ACHN (cell line): ENCODE results near the gene RPP40.
A peak's percentile ranks its signal among the peaks of the same experiment; 100 is the strongest.
"Not testable (repeated sequence)": the region's sequence is repeated elsewhere in the genome, so short reads cannot be mapped to it uniquely, and the experiment has no call there.

Experiments used
- DNase-seq: peaks from one replicate; pipeline ENCODE4 v3.0.0-alpha.2; 2015
- in situ Hi-C: cut with HindIII; loops from 2 replicates; pipeline ENCODE4 v1.10.0; 2017; ENCODE audit warnings: low sequenced_read_pairs, low pct_ligation_motif_present, low pct_unique_long_range_greater_than_20kb

The RPP40 gene, protein sequence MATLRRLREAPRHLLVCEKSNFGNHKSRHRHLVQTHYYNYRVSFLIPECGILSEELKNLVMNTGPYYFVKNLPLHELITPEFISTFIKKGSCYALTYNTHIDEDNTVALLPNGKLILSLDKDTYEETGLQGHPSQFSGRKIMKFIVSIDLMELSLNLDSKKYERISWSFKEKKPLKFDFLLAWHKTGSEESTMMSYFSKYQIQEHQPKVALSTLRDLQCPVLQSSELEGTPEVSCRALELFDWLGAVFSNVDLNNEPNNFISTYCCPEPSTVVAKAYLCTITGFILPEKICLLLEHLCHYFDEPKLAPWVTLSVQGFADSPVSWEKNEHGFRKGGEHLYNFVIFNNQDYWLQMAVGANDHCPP

DNA sequence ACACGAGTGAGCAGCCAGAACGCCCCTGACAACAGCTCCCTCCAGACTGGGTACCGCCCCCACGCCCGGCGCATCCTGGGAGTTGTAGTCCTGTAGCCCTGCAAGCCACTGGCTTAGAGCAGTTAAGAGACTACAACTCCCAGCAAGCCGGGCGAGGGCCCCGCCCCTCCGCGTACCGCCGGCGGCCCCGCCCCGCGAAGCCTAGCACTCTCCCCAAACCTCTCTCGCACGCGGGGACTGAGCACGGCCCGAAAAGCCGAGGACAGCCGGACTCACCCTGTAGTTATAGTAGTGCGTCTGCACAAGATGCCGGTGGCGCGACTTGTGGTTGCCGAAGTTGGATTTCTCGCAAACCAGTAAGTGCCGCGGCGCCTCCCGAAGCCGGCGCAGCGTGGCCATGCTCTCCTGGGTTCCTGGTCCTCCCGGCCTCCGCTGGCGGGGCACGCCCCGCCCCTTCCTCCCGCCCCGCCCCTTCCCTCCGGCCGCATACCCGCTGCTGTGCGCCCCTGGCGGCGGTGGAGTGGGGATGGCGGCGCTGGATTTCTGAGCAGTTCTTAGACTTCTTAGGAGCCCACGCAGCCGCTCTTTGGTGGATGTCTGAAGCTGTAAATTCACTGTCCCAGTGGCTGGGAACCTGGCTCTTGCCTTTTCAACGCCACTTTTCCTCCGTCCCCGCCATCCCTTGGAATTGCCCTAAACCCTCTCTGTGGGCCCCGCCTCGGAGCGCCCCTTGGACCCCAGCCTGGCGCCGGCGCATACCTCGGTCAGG lies at the start of gene RPP40:
Gene RPP40, minus strand, starts transcription at position 434 of the 769 bp plus-strand sequence. Its CDS starts 35 bp downstream, at position 399.
- DNase-seq = peak; percentile 94
- in situ Hi-C loops = no loop called here

DNA sequence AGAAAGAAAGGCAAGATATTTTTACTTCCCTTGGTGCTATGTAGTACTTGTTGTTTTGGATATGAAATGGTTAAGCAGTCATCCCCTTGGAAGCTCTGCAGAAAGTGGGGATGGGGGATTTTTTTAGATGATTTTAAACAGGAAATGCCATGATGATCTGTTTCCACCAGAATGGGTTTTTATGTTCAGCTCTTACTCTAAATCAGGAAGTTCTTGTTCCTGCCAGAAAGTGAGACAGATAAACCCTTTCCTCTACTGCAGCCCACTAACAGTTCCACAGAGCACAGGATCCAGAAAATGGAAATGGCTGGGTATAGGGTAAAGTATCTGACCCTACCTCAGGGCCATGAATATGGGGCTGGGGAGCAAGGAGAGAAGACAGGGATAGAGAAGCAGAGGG lies 49.2 kb upstream of the RPP40 start:
- in situ Hi-C loops = no loop called here
- DNase-seq = no peak

DNA sequence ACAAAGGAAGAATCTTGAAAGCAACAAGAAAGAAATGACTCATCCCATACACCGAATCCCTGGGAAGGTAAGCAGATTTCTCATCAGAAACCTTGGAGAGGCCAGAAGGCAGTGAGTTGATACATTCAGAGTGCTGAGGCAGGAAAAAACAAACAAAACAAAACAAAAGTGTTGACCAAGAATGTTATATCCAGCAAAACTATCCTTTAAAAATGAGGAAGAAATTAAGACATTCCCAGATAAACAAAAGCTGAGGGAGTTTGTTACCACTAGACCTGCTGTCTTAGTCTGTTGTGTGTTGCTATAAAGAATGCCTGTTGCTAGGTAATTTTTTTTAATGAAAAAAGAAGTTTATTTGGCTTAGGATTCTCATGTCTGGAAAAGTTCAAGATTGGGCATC lies 47.6 kb upstream of the RPP40 start:
- DNase-seq = no peak

DNA sequence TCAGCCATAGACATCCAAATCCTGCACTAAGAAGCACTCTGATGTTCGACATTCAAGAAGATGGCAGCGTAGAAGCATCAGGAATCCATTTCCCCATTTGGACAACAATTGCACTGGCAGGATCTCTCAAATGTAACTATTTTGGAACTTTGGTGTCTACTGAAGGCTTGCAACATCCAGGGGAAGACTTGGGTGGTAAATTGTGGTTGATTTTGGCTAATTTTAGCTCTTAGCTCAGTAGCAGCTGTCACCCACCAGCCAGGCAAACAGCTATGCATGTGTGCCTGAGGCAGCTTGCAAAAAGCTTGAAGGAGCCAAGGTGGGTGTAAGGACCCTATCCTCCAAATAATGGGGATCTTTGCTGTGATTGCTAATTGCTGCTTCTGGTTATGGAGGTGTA lies 46.2 kb upstream of the RPP40 start:
- DNase-seq = no peak
- in situ Hi-C loops = no loop called here

More for the DNA sequence above, 47.6 kb upstream of the RPP40 start:
- in situ Hi-C loops = no loop called here

DNA sequence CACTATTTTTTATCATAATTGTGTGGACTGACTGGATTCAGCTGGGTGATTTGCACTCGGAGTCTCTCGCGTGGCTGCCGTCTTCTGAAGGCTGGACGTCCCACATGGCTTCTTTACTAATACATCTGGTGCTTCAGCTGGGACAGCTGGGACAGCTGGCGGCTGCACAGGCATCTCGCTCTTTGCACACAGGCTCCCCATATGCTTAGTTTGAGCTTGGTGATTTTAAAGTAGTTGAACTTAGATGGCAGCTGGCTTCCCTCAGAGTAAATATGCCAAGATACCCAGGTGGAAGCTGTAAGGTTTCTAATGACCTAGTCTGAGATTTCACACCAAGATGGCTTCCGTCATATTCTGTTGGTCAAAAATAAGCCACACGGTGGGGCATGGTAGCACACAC lies 42.6 kb upstream of the RPP40 start:
- DNase-seq = no peak
- in situ Hi-C loops = no loop called here

DNA sequence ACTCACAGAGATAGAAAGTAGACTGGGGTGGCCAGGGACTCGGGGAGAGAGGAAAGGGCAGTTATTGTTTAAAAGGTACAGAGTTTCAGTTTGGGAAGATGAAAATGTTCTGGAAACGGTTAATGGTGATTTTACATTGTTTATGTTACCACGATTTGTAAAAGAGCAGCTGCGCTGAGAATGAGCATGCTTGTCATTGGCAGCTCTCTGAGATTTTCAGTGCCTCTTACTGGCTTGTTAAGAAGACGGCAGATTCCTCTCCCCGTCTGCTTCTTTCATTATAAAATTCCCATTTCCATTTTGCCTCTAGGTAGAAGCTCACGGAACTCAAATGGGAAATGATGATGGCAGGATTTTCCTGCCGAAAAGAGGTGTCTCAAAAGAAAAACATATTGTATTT lies 41.6 kb upstream of the RPP40 start:
- in situ Hi-C loops = no loop called here
- DNase-seq = no peak

DNA sequence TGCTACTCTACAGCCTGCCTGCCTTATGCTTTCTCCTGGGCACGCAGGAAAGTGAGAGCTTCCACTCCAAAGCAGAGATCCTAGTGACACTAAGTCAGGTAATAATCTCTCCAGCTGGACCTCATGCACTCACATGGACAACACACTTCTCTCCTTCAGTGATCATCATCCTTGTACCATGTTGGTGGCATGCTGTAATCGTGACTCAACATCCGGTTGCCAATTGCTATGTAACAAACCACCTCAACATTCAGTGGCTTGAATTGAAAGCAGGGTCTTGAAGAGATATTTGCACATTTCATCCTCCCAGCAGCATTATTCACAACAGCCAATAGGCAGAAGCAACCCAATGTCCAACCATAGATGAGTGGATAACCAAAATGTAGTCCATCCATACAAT lies 41.0 kb upstream of the RPP40 start:
- in situ Hi-C loops = no loop called here
- DNase-seq = no peak

DNA sequence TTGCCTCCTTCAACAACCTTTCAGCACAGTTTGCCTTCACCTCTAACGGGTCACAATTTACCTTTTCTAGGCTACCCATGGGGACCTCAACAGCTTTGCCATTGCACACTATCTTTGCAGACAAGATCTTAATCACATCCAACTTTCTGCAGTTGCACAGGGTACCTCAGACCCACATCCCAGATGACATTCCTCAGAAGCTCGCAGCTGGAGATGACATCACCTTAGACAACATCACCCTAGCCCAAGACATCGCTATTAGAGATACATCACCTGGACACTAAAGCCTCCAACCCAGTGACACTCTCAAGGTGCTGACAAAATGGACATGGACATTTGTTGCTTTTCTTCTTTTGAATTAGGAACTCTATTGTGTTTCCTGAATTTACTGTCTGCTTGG lies 38.6 kb upstream of the RPP40 start:
- in situ Hi-C loops = no loop called here

DNA sequence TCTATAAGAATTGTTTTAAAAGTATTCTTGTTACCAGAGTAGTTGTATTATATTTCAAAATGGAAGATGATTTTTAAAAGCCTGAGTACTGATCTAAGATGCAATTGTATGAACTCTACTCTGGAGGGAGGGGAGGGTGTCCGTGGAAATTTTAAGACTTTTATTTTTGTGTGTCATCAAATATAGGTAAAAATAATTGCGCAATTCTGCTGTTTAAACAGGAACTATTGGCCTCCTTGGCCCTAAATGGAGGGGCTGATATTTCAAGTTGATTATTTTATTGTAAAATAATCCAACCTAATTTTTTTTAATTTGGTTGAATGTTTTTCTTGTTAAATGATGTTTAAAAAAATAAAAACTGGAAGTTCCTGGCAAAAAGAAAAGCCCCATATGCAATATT lies 38.1 kb upstream of the RPP40 start:
- in situ Hi-C loops = no loop called here
- DNase-seq = no peak

More for the DNA sequence above, 38.6 kb upstream of the RPP40 start:
- DNase-seq = no peak

DNA sequence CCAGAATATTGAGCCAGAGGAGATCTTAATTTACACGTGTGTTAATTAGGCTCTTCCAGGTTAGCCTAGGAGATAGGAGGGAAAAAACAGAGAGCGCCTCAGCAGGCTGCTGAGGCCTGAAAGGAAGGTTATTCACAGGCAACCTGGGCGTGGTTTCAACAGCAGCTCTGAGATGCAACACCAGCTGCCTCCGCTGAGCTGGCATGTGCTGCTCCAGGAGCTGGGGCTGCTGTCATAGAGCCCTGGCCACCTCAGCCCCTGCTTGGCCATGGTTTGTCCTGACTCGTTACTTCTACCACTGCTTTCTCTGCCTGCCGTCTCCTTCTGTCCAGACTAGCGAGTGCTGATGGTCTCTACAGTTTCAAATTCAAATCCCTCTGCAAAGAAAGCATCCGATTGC lies 32.4 kb upstream of the RPP40 start:
- in situ Hi-C loops = no loop called here
- DNase-seq = no peak

DNA sequence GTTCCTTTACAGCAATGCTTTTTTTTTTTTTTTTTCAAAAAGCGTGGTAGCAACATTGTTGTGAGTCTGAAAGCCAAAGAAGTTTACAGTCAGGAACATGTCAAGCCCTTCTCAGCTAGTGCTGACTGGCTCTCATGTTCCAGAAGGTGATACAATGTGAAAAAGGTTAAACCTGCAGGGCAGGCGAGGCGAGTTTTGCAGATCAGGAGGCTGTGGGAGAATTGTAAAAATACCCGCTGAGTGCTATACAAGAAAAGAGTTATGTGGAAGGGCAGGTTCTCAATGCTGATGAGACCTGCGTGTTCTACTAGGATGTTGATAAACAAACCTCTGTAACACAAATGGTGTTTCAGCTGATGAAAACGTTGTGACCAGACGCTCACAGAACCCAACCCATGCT lies 30.9 kb upstream of the RPP40 start:
- DNase-seq = no peak
- in situ Hi-C loops = no loop called here

DNA sequence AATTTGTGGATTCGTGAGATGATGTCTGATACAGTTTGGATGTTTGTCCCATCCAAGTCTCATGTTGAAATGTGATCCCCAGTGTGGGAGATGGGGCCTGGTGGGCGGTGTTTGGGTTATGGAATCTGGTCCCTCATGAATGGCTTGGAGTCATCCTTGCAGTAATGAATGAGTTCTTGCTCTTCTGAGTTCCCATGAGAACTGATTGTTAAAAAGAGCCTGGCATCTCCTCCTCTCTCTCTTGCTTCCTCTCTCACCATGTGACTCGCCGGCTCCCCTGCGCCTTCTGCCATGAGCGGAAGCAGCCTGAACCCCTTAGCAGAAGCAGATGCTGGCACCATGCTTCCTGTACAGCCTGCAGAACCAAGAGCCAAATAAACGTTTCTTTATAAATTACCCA lies 30.5 kb upstream of the RPP40 start:
- in situ Hi-C loops = no loop called here

DNA sequence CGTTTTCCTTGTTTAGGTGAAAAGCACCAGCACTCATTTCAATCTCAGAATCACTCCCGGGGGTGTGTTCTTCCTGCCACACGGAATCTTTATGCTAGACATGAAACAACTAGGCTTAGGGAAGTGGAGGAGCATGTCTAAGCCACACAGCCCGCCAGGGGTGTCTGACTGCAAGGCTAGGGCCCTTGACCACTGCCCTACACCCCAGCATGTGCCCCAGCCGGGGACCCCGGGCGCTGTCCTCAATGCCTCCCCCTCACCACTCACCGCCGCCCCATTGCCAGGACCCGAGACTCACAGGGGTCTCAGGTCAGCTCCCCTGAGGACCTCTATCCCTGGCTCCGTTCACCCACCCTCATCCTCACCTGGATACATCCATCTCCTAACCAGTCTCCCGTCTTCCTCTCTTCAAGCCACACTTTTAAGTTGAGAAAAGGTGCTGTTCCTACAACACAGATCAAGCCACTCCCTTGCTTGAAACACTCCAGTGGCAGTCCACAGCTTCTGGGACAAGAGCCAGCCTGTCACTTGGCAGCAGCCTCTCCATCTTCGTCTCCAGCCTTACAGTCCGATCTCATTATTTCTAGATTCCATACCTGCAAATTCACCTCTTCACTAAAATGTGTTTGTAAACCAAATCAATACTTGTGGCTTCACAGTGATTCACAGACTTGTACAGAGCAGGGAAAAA lies 29.5 kb upstream of the RPP40 start:
- in situ Hi-C loops, DNase-seq: not testable (repeated sequence)

More for the DNA sequence above, 30.5 kb upstream of the RPP40 start:
- no peak for DNase-seq

DNA sequence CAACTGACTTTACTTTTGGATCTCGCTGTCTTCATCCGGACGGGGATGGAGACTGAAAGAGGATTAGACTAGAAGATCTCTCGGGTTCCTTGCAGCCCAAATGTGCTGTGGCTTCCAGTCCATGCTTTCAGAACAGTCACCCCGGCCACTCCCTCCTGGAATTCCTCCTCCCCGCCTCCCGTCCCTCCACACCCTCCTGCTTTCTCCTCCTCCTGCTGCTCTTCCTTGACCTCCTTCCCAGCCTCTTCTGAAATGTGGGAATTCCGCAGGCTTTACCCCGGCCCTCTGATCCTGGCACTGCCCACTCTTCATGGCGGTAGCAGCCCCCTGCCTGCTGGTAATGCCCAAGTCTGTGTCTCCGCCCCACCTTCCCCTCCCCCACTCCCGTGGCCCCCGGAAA lies 28.9 kb upstream of the RPP40 start:
- DNase-seq, in situ Hi-C loops: not testable (repeated sequence)

DNA sequence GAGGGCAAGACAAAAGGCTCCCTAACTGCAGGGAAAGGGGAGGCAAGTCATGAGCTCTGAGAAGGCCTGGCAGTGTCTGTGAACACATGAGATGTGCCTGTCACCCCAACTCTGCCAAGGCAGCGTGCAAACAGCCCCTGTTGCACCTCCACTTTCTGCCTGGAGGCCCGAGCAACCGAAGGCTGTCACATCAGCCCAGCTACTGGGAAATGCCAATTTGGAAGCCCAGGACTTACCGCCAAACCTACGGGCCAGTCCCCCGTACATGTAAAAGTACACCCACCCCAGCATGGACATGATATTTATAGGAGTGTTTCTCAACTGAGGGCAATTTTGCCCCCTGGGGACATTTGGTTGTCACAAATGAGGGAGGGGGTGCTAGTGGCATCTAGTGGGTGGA lies 27.3 kb upstream of the RPP40 start:
- in situ Hi-C loops = no loop called here
- no peak for DNase-seq

DNA sequence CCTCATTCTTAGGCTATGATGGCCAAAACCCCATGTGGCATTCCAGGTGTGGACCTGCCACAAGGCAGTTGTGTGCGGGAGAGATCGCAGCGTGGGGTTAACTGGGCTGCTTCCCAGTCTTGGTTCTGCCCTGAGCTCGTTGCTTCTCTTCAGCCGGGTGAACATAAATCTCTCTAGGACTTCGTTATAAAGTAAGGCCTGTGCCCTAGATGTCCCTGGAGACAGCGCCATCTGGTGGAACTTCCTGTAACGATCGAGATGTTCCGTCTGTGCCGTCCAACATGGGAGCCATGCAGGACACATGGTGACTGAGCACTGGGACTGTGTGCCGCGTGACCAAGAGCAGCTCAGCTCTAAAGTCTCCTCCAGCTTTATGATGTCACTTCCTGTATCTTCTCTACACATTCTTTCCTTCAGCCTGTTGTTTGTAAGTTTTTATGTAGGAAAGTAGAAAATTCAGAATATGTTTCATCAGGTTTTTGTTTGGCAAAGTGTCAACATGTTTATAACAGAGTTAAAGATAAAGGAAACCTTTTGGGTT lies 26.8 kb upstream of the RPP40 start:
- in situ Hi-C loops = no loop called here
- DNase-seq = peak; percentile 61

DNA sequence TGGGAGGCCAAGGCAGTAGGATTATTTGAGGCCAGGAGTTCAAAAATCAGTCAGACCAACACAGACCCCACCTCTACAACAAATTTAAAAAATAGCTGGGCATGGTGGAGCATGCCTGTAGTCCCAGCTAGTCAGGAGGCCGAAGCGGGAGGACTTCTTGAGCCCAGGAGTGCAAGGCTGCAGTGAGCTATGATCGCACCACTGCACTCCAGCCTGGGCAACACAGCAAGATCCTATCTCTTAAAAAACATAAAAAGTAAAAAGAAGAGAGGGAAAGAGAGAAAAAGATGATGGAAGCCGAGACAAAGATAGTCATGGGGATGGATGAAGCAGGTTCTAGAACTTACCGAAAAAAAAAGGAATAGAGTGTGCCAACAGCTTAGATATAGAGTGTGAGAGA lies 25.8 kb upstream of the RPP40 start:
- no peak for DNase-seq
- in situ Hi-C loops = no loop called here

DNA sequence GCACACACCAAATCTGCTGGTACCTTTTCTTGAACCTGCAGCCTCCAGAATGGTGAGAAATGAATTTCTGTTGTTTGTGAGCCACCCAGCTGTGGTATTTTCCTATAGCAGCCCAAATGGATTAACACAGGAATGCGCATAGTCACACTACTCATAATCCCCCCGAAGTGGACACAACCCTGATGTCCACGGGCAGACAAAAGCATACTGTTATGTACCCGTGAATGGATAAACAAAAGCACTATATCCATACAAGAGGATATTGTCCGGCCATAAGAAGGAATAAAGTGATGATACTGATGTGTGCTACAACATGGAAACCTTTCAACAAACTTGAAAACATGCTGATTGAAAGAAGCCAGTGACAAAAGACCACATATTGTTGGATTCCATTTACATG lies 25.1 kb upstream of the RPP40 start:
- in situ Hi-C loops = no loop called here
- DNase-seq = no peak

DNA sequence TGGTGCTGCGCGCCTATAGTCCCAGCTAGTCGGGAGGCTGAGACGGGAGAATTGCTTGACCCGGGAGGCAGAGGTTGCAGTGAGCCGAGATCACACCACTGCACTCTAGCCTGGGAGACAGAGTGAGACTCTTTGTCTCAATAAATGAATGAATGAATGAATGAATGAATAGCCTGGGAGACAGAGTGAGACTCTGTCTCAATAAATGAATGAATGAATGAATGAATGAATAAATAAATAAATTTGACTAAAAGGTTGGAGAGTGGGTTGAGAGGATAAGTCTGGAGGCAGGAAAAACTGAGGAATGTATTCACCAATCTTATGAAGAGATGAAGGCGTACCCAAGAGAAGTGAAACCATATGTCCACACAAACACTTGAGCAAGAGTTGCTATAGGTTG lies 24.5 kb upstream of the RPP40 start:
- in situ Hi-C loops = no loop called here
- DNase-seq = no peak
